Right renal cortex interstitium (tissue), 3 donors: ENCODE measurements around the gene AFAP1. TPM values are rescaled to one million over a fixed set of nuclear protein-coding genes. Genes with fewer than 3 reads are reported as not detected.
"Not testable (repeated sequence)": the region's sequence is repeated elsewhere in the genome, so short reads cannot be mapped to it uniquely, and the experiment has no call there.

Experiments
- DNase-seq, 3 donors: peaks; one replicate each; pipeline ENCODE4 v3.0.0-alpha.2; 2013; ENCODE audit warnings: low read depth in 3 of 3, low spot score in 2 of 3
- polyA plus RNA-seq, 3 donors: library from polyadenylated mRNA; unstranded; fragments of 120-200 nt; gene quantifications; one replicate each; pipeline ENCODE4 v1.2.1, GENCODE V29; 2013; ENCODE audit not compliant: insufficient read length in 3 of 3

The AFAP1 gene
- polyA plus RNA-seq, 3 donors, result 18.2 to 20.5 (median 20.4) TPM

DNA sequence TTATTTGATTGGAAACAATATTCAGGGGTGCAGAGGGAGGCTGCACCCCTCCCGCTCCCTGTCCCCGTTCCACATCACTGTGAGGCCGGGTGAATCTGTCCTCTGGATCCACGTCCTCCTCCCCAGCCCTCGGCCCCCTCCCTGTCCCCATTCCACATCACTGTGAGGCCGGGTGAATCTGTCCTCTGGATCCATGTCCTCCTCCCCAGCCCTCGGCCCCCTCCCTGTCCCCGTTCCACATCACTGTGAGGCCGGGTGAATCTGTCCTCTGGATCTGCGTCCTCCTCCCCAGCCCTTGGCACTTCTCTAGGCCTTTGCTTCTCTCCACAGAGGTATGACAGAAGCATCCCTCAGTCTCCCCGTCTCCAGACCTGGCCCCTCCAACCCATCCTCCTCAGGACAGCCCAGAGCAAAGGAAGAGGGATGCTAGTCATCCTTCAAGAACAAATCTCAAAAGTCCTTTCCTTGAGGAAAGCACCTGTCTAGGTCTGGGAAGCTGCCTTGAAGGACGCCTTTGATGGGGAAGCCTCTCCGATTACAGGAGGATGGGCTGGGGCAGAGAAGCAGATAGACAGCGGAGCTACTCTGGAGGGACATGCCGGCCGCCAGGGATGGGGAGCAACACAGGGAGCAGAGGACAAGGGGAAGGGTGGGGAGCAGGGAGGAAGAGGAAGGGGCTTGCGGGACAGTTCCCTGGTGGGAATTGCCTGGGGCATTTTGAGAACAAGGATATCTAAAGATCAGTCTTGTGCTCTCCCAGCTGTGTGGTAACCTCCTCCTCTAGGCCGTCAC lies 10.8 kb upstream of the AFAP1 start:
- DNase-seq, result no peak

DNA sequence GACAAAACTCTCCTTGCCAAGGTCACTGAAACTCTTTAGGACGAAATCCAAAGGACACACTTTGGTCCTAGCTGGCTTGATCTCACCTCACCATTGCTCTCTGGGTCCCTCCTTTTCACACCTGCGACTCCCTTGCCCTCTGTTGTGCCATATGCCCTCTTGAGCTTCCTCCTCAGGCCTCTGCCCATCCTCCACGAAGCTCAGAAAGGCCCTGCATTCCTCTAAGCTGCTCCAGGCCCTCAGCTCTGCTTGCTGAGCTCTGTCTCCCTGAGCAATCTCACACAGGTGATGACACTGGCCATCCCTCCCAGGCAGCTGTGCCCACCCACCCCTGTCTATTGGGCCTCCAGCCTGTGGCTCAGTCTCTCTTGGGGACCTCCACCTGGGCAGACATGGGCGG lies 10.1 kb upstream of the AFAP1 start:
- no peak for DNase-seq

DNA sequence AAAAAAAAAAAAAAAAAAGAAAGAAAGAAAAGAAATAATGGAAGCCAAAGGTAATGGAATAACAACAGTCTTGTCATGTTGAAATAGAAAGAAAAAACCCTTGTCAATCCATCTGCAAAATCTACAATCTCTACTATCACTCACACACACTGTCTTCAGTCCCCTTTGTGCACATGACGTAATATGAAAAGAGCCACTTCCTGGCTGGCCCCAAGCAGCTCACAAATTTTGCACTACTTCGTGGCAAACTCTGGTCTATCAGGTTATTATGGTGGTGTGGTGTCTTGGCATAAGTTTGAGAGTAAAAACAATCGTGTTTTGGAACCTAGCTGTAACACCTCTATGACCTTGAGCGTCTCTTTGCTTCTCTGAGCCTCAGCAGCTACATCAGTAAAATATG lies 8.3 kb upstream of the AFAP1 start:
- no peak for DNase-seq

DNA sequence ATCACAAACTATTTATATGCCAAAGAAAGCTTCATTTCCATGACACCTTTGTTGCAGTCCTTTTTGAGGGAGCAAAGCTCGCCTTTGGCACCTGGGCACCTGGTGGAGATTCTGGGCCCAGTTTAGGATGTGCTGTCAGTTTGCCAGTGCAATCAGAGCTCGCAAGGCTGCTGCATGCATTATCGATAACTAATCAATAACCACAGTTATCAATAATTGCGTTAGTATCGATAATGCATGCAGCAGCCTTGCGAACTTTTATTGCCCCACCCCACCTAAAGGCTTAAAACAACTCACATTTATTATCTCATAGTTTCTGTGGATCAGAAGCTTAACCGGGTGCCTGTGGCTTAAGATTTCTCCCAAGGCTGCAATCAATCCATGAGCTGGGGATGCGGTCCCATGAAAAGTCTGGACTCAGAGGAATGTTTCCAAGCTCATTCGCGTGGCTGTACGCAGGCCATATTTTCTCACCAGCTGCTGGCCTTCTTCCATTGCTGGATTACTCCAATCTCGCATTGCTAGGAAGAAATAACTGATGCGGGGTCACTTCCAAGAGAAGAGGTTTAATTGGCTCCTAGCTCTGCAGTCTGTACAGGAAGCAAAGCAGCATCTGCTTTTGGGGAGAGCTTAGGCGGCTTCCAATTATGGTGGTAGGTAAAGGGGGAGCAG lies 6.2 kb upstream of the AFAP1 start:
- DNase-seq, result no peak

DNA sequence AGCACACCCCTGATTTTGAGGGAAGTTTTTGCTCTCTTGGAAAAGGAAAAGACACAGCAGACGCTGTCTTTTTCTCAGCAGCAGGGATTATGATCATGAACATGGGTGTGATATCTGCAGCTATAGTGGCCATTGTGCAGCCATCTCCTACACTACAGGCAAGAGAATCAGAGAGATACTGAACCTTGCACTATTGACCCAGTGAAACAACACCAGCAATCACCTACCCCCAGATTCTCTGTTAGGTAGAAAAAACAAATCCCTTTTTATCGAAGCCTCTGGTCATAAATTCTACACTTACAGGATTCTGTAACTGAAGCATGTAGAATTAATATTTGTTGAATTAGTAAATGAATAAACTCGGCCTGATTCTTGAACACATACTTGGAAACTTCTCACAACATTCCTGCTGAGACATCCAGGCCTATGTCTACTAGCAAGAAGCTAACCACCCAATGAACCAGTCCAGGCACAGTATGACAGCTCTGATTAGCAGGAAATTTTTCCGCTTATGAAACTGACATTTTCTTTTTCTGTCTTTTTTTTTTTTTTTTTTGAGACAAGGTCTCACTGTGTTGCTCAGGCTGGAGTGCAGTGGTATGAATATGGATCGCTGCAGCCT lies 5.0 kb upstream of the AFAP1 start:
- no peak for DNase-seq

DNA sequence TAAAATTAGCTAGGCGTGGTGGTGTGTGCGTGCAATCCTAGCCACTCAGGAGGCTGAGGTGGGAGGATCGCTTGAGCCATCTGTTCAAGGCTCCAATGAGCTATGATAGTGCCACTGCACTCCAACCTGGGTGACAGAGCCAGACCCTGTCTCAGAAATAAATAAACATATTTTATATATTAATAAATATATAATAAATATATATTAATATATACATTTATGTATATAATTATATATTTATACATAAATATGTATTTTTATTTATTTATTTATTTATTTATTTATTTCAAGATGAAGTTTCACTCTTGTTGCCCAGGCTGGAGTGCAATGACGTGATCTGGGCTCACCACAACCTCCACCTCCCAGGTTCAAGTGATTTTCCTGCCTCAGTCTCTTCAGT lies 4.0 kb upstream of the AFAP1 start:
- not testable (repeated sequence) for DNase-seq

DNA sequence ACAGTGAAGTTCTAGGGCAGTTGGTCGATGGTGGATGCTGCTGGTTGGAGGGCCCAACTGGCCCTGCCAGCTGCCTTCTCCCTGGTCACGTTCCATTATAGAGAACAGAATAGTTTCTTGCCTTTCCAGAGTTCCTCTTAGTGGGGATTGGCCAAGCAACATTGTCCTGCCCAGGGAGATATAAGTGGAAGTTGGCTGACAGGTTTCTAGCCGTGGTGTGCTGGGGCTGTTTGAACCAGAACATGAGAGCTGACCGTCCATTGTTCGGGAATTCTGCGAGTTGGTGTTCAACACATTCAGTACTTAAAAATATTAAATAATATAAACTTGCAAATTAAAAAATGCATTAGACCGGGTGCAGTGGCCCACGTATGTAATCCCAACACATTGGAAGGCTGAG lies 3.5 kb upstream of the AFAP1 start:
- DNase-seq, result no peak

DNA sequence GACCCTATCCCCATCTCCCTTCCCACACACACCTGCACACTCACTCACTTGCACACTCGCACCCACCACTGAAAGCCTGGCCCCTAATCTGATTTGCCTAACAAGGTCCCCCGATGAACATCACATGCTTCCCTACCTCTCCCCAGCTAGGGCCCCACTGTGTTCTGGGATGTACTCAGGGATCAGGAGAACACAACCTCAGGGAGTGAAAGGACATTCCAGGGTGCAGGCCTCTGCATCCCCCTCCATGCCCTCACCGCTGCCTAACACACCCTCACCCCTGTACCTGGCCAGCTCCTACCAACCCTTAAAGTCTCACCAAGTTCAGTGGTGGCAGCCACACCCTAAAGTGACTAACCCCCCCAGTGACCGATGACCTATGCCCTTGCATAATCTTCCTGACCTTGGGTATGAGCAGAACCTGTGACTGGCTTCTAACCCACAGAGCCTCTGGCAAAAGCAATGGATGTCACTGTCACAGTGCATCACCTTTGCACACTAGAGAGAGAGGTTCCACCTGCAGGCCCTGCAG lies 2.4 kb upstream of the AFAP1 start:
- DNase-seq, result no peak

DNA sequence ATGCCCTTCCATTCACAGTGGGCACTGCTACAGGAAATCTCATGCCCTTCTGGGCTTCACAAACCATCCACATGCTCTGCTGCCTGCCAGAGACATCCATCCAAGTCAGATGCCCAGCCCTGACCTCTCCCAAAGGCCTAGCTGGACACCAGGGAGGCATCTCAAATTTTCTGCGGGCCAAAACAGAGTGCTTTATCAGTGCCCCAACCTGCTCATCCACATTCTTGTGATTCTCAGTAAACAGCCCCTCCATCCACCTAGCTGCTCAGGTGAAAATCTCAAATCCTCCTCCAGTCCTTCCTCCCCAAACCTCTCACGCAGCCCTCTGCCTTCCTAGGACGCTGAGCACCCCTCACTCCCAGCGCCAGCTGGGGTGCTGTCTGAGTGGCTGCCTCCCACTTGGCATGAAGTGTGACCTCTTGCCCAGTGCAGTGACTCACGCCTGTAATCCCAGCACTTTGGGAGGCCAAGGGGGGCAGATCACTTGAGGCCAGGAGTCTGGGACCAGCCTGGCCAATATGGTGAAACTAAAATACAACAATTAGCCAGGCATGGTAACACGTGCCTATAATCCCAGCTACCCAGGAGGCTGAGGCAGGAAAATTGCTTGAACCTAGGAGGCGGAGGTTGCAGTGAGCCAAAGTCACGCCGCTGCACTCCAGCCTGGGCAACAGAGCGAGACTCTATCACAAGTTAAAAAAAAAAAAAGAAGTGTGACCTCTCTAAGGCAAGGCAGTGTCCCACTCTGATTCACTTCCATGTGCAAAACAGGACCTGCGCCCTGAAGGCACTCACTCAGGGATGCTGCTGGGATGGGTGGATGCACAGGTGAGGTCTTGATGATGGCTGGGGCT lies 1.7 kb upstream of the AFAP1 start:
- no peak for DNase-seq

DNA sequence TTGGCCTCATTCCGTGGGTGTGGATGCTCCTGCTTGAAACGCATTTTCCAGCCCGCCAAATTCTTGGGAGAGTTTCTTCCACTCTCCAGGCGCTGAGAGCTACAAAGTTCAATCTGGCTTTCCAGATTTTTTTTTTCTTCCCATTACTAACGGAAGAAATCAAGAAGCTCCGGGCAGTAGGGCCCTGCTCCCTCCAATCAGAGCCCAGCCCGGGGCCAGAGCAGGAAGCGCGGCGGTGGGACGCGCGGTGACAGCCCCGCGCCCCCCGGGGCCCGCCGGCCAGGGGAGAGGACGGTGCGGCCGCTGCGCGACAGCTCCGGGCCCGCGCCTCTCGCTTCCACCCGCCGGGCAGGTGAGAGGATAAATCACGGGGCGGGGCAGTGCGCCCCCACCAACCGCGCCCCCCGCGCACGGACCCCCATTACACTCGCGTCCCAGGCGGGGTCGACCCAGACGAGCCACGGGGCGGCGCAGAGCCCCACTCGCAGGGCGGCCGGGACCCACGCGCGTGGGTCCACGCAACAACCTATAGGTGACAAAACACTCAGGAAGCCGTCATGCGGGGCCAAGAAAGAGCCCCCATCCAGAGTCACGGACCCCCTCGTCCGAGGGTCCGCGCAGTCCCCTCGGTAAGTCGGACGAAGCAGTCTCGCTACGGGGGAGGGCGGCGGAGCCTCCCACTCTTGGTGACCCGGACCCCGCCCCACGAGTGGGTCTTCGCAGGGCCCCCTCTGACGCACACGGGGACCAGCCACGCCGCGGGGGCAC lies 868 bp downstream of the AFAP1 start:
- no peak for DNase-seq

DNA sequence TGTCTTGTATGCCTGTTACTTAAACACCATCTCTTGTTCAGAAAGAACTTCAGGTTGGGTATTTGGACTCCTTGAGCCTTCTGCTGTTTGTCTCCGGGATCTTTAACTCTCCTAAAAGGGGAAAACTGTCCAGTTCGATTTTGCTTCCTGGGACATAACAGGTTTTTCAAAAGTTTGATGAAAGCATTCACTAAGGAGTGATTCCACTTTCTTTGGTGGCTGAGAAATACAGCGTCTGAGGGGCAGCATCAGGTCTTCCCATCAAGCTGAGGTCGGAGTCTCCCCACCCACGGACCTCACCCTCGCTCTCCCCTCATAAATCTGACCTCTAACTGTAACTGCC lies 1.4 kb downstream of the AFAP1 start:
- DNase-seq, result no peak

DNA sequence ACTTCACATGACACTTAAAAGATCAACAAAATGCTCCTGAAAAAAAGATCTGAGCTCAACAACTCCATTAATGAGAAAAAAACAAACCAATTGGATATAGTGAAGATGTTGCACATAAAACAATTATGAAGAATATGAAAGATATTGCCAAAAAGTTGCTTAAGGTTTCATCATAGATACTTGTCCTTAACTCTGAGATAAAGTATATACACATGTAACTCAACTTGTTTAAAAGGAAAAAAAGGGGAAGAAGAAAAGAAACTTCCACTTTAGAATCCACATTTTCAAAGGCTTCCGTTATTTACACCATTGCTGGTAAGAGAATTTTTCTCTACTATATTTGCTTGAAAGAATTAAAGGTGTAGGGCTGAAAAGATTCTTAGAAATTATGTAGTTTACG lies 2.7 kb downstream of the AFAP1 start:
- DNase-seq, result no peak

DNA sequence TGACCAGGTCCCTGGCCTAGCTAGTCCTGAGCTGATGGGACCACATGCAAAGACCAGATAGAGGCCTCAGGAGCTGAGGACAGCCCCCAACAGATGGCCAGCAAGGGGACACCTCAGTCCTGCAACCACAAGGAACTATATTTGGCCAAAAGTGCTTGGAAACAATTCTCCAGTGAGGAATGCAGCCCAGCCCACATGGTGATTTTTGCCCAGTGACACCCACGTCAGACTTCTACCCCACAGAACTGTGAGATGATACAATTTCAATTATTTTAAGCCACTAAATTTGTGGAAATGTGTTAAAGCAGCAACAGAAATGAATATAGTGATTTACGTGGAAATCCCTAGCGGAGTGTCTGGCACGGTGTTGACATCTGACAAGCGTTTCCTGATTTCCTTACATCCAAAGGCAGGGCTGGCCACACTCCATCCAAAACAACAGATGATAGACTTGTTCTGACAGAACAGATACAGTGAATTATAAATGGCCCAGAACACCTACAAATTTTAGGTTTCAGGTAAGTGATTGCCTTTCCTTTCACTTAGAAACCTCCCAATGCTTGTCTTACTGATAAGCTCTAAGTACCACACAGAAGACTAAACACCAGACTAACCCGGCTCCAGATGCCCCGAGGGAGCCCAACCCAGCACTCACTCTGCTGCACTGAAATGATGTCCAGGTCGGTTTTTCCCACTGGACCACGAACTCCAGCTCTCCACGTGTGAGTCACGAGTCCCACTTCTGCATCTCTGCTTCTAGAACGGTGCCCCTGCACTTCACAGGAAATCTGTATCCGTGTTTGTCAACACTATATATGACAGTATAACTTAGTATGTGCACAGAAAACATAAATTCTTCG lies 5.8 kb downstream of the AFAP1 start:
- DNase-seq, result no peak

DNA sequence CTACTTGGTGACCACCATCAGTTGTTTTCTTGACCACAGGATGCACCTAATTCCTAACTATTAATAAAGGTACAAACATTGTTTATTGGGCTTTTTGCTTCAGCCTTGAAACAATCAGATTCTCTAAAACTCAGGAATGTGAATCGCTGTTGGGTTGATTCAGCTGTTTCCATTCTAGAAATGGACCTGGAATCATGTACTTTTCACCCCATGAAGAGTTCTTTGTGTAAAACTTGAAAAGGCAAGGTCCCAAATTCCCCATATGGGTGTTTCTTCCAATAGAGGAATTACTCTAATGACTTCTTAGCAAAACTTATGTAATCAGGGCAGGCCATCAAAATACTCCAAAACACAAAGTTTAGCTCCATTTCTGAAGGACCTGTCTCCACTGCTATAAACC lies 7.4 kb downstream of the AFAP1 start:
- no peak for DNase-seq

DNA sequence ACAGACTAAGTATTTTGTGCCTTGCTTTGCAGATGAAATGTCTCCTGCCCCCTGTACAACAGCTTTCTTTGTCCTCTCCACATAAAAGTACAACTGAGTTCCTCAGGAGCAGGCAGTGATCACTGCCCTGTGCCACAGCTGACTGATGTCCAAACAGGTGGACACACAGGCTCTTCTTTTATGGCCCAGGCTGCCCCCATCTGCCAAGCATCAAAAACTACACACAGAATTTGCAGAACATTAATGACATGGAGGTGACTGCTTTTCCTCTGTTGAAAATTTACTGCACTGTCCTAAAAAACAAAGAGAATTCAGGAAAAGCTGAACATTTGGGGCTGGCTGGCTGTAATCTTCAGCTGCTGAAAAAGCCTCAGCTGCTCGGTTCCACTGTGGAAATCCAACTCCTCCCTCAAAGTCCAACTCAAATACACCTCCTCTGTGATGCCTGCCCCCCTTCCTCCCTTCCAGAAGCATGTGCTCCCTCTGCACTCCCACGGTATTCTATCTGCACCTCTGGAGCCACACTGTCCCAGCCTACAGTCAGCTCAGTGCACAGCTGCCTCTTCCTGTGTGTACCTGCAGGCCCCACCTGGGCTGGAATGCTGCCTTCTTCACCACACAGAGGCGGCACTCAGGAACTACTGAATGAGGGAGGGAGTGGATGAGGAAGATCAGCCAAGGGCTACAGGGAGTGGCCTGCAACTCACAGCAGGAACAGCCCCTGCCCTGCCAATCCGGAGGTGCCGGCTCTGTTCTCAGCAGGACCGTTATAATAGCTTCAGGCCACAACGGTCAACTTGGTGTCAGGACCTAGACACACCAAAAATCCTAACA lies 10.3 kb downstream of the AFAP1 start:
- DNase-seq, result no peak

DNA sequence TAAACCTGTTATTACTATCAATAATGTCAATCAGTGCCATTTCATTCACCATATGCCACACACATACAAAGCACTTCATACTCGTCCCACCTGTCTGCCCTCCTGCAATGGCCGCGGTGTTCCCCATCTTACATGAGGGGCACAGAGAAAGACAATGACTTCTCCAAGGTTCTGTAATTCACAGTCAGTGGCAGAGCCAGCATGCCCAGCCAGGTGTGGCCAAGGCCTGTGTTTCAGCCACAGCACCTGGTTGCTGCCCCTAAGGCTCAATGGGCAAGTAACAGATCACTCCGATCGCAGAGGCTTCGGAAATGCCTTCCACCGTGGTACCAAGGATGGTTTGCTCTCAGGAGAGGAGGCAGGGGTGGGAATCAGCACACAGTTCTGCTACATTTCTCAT lies 10.9 kb downstream of the AFAP1 start:
- no peak for DNase-seq

DNA sequence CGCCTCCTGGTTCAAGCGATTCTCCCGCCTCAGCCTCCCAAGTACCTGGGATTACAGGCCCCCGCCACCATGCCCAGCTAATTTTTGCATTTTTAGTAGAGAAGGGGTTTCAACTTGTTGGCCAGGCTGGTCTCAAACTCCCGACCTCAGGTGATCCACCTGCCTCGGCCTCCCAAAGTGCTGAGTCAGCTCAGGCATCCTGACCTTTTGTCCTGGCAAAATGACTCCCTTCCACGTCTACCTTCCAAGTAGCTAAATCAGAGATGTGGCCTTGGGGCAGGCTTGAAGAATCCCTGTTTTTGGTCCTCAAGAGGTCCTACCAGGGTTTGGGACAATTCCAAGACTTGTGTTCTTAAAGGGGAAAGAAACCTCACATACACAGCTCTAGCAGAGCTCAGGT lies 12.8 kb downstream of the AFAP1 start:
- DNase-seq, result no peak

DNA sequence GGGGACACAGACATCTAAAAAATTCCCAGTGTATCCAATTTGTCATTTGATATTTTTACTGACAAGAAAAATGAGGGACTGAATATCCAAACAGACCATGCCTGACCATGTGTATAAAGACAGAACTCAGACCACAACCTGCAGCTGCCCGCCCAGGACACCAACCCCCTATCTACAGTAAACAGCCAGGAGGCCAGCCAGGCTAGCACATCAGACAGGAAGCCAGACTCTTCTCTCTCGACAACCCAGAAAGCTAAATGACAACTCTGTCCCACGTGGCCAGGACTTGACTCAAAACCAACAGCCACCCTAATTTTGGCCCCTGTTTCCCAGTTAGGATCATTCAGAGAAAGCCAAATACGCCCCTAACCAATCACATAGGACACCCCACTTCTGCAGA lies 15.1 kb downstream of the AFAP1 start:
- DNase-seq, result no peak
